Spleen (tissue), 11 donors: ENCODE data around the gene SLC28A2. TPM values are rescaled to one million over a fixed set of nuclear protein-coding genes. Genes with fewer than 3 reads are reported as not detected.

Experiments used
- DNase-seq: peaks from one replicate; pipeline ENCODE4 v3.0.0-alpha.2; 2020
- H3K27ac ChIP-seq, 8 donors: fragments of 200-600 bp; sonication (generic) in 7 of 8; 1 replicate in 4 of 8; 2 replicates in 4 of 8; pipeline versions ENCODE4 v1.5.0 to v1.8.0; 2016 to 2021; ENCODE audit warnings: inconsistent platforms in 4 of 8, mild to moderate bottlenecking in 4 of 8, moderate library complexity in 1 of 8
- H3K27me3 ChIP-seq, 7 donors: fragments of 200-600 bp; sonication (generic) in 6 of 7; replicated peaks in 1 of 7; 1 replicate in 4 of 7; 2 replicates in 3 of 7; pipeline versions ENCODE4 v1.5.0 to v1.8.0; 2016 to 2021; ENCODE audit warnings: inconsistent platforms in 3 of 7, mild to moderate bottlenecking in 1 of 7
- H3K36me3 ChIP-seq, 6 donors: fragments of 200-600 bp; sonication (generic) in 5 of 6; 1 replicate in 4 of 6; 2 replicates in 2 of 6; pipeline versions ENCODE4 v1.5.0 to v1.8.0; 2016 to 2021; ENCODE audit warnings: inconsistent platforms in 2 of 6
- H3K4me1 ChIP-seq, 6 donors: fragments of 200-600 bp; sonication (generic) in 5 of 6; 1 replicate in 3 of 6; 2 replicates in 3 of 6; pipeline versions ENCODE4 v1.5.0 to v1.8.0; 2016 to 2021; ENCODE audit warnings: inconsistent platforms in 3 of 6
- H3K4me3 ChIP-seq, 8 donors: fragments of 200-600 bp; sonication (generic) in 7 of 8; 1 replicate in 4 of 8; 2 replicates in 4 of 8; pipeline versions ENCODE4 v1.5.0 to v1.8.0; 2016 to 2021; ENCODE audit warnings: inconsistent platforms in 4 of 8, mild to moderate bottlenecking in 4 of 8, moderate library complexity in 2 of 8
- H3K9me3 ChIP-seq, 8 donors: fragments of 200-600 bp; sonication (generic) in 7 of 8; 1 replicate in 4 of 8; 2 replicates in 4 of 8; pipeline versions ENCODE4 v1.5.0 to v1.8.0; 2016 to 2021; ENCODE audit warnings: inconsistent platforms in 4 of 8
- CTCF ChIP-seq, 11 experiments: fragments of 200-600 bp in 7 of 11; fragments of 450-650 bp in 4 of 11; sonication (generic) in 4 of 11; IDR thresholded peaks in 8 of 11; conservative IDR thresholded peaks in 3 of 11; 1 replicate in 7 of 11; 2 replicates in 4 of 11; pipeline versions ENCODE4 v1.4.0 to v1.8.0; 2016 to 2021; ENCODE audit warnings: antibody characterized with exemption in 11 of 11, inconsistent platforms in 4 of 11, mild to moderate bottlenecking in 1 of 11
- POLR2A ChIP-seq, 3 donors: fragments of 450-650 bp; IDR thresholded peaks; one replicate each; pipeline ENCODE4 v1.5.1; 2017; ENCODE audit warnings: antibody characterized with exemption in 3 of 3, mild to moderate bottlenecking in 1 of 3
- POLR2AphosphoS5 ChIP-seq, 3 donors: sonication (generic); formaldehyde crosslinking; IDR thresholded peaks; one replicate each; pipeline ENCODE4 v1.5.1; 2017; ENCODE audit warnings: antibody characterized with exemption in 3 of 3
- WGBS, 5 donors: extraction: QIAGEN DNeasy Blood & Tissue Kit in 3 of 5; methylation state at CpG; one replicate each; pipeline versions ENCODE4 v1.1.5 to v1.1.7; 2013 to 2018; 5-methylcytosine and 5-hydroxymethylcytosine counted together
- intact Hi-C: fragments of 100-400 bp; cut with DNase I; formaldehyde crosslinking; loops from one replicate; pipeline ENCODE4 v1.15.0; 2023; ENCODE audit warnings: low total_unique reads
- polyA plus RNA-seq, 3 donors: library from polyadenylated mRNA; stranded (reverse); fragments of 200-250 nt; gene quantifications; one replicate each; pipeline ENCODE4 v1.2.1, GENCODE V29; 2013
- total RNA-seq, 7 donors: library from RNA; depleted of rRNA in 3 of 7; stranded (reverse); fragments of >200 nt in 3 of 7; fragmentation: NEBNext Ultra II Directional in 4 of 7; extraction: Animal tissue kit (Norgen Biotek cat#: 25700) in 4 of 7; gene quantifications; one replicate each; pipeline versions ENCODE4 v1.1.0 to v1.2.1, GENCODE V29; 2016 to 2021
- donor health status: healthy with polysubstance abuse.
- donor health status: DM: no; HTN: no; CAD: no; lungs with moderate emphysema.
- donor health status: DM: no; HTN: no; CAD: no.
- donor health status: Bipolar disorder and iron deficiency.
- donor health status: healthy.
- donor health status: DM: no; HTN: no; CAD: no.
- donor health status: DM: yes; HTN: yes; CAD: no.

The SLC28A2 gene
- total and polyA plus RNA-seq, 10 donors: not detected

GRCh38 chr15:45326741-45327140, 74.7 kb downstream of the SLC28A2 start:
- intact Hi-C loops: no loop called here
- WGBS, 5 donors: 68 to 85% (median 75%) methylated on average over 7 of the region's 7 CpGs
- no peaks in the 10 kb centered on the region for H3K9me3 ChIP-seq

More at GRCh38 chr15:45326741-45327140, 74.7 kb downstream of the SLC28A2 start:
- TF ChIP-seq POLR2AphosphoS5 (IDR thresholded peaks at IDR 0.05): no peak
- no peak for TF ChIP-seq POLR2A (IDR thresholded peaks at IDR 0.05)
- no peak for TF ChIP-seq CTCF (IDR thresholded peaks at IDR 0.05 in 8 of 11, conservative IDR thresholded peaks at IDR 0.05 in 3 of 11)
- H3K27me3 ChIP-seq: peaks cover 0 to 24% (median 0%) of the 10 kb centered on the region in 7 donors
- H3K4me1 ChIP-seq: no peaks in the 10 kb centered on the region
- no peak overlapping the region for H3K27ac ChIP-seq
- no peaks in the 10 kb centered on the region for H3K36me3 ChIP-seq
- no peak overlapping the region for H3K4me3 ChIP-seq
- no peak for DNase-seq

Other genes with a start within 250 kb of the SLC28A2 start
- gene SORD, start 229.0 kb upstream of the SLC28A2 start, total RNA-seq: 10 to 100 TPM in 2 of 7 donors, 1 to 10 TPM in 5; 4.5 to 12.5 (median 8.8) TPM
- gene SORD, start 229.0 kb upstream of the SLC28A2 start, polyA plus RNA-seq: 1 to 10 TPM; 2.6 to 4.8 (median 4.2) TPM
- gene DUOX2, start 138.1 kb upstream of the SLC28A2 start, total RNA-seq: not detected
- under 1 TPM in 1 of 3 donors, not detected in 2; 0.10 TPM for gene DUOX2, start 138.1 kb upstream of the SLC28A2 start, polyA plus RNA-seq
- gene DUOXA2, start 137.9 kb upstream of the SLC28A2 start, total RNA-seq: not detected
- under 1 TPM in 1 of 3 donors, not detected in 2; 0.06 TPM for gene DUOXA2, start 137.9 kb upstream of the SLC28A2 start, polyA plus RNA-seq
- under 1 TPM in 2 of 7 donors, not detected in 5; 0.30 to 0.38 TPM for gene DUOXA1, start 122.4 kb upstream of the SLC28A2 start, total RNA-seq
- gene DUOXA1, start 122.4 kb upstream of the SLC28A2 start, polyA plus RNA-seq: under 1 TPM; 0.03 to 0.10 (median 0.04) TPM
- gene DUOX1, start 122.2 kb upstream of the SLC28A2 start, total RNA-seq: under 1 TPM in 2 of 7 donors, not detected in 5; 0.09 to 0.28 TPM
- gene DUOX1, start 122.2 kb upstream of the SLC28A2 start, polyA plus RNA-seq: under 1 TPM; 0.04 to 0.19 (median 0.06) TPM
- gene SHF, start 64.3 kb upstream of the SLC28A2 start, total RNA-seq: 1 to 10 TPM; 5.1 to 8.8 (median 5.8) TPM
- gene SHF, start 64.3 kb upstream of the SLC28A2 start, polyA plus RNA-seq: 1 to 10 TPM; 1.9 to 4.3 (median 2.4) TPM
- gene GATM, start 126.3 kb downstream of the SLC28A2 start, total RNA-seq: 10 to 100 TPM; 33.4 to 69.4 (median 41.0) TPM
- 10 to 100 TPM; 19.3 to 37.2 (median 33.0) TPM for gene GATM, start 126.3 kb downstream of the SLC28A2 start, polyA plus RNA-seq